NCI-H510A (cell line): Measurements from ENCODE around the gene PTPRS.
"Not testable (repeated sequence)": the region's sequence is repeated elsewhere in the genome, so short reads cannot be mapped to it uniquely, and the experiment has no call there.

ENCODE experiments used
- DNase-seq: peaks from one replicate; lab custom pipeline; 2025; lab: John Stamatoyannopoulos, UW

Gene PTPRS

DNA sequence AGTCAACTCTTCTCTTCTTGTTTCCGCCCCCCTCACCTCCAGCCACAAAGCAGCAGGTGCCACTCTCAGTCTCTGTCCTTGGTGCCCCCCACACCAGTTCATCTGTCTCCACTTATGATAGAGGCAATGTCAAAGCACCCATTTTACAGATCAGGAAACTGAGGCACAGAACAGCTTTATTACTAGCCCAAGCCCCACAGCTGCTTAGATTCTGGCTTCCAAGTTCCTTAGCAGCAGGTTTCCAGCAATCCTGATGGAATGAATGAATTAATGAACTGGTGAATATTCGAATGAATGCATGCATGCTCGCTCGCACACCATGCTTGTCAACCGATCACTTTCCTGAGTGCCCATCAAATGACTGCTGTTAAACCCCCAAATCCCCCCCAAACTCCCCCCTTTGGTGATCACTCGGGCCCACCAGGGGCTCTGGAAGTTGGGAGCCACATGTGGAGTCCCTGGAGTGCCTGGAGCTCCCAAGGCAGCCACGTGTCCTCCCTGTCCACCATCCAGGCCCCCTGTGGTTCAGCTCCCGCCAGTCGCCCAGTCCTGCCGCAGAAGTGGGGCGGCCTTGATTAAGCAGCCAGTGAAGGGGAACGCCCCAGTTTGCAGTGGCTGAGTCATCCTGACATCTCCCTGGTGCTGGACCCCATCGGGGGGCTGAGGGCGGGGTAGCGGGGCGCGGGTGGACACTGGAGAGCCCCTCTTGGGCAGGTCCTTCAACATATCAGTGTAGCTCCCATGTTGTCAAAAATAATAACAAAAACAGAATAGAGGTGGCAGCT lies 6.8 kb downstream of the PTPRS start:
- no peak for DNase-seq

DNA sequence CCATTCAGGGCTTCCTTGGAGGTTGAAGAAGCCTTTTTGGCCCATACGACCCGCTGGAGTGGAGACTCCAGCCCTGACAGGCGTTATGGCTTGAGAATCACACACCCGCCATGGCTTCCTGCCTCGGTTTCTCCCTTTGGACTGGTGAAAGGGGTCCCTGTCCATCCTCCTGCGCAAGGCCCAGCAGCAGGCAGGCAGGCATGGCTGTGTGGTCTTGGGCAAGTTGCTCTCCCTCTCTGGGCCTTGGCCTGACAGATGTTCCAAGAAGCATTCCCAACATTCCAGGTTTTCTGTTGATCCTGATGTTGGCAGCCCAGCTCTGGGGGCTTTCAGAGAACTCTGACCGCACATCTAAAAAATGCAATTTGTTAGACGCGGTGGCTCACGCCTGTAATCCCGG lies 8.1 kb downstream of the PTPRS start:
- no peak for DNase-seq

DNA sequence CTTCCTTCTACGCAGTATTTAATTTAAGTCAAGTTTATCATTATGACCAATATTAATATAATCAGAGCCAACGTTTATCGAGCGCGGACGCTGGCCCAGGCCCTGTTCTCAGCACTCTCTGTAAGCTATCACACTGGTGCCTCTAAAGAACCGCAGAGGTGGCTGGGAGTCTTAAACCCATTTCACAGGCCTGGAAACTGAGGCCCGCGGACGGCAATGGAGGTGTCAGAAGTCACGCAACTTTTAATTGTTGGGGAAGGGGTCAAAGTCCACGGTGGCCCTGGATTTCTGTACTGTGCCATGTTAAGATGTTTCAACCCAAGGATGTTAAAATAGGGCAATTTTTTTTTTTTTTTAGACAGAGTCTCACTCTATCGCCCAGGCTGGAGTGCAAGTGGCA lies 8.8 kb downstream of the PTPRS start:
- DNase-seq: no peak

DNA sequence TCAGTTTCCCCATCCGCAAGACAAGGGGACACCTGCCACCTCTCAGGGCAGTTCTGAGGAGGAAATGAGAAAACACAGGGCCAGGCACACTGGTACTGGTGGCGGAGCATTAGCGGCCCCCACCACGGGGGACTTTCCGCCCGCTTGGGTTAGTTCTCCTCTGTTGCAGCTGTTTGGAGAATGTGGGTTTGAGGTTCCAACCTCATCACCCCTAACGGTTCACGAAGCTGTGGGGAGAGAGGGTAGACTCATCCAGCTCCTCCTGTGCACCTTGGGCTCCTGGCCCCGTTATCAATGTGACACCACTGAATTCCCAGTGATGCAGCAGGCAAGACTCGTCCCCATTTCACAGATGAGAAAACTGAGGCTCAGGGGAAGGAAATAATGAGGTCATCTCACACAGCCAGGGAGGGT lies 10.3 kb downstream of the PTPRS start:
- no peak for DNase-seq

DNA sequence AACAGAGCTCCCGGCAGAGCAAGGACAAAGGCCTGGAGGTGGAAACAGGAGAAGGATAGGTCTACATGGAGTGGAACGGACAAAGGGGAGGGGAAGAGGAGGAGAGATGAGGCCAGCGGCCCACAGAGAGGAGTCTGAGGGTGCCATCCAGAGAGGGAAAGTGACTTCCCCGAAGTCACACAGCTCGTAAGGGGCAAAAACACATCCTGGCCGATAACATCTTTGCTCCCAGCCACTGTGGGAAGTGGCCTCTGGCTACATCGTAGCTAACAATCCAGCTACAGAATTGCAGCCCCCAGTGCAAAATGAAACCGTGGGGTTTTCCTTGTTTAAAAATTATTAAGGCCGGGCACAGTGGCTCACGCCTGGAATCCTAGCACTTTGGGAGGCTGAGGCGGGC lies 11.5 kb downstream of the PTPRS start:
- DNase-seq: no peak

DNA sequence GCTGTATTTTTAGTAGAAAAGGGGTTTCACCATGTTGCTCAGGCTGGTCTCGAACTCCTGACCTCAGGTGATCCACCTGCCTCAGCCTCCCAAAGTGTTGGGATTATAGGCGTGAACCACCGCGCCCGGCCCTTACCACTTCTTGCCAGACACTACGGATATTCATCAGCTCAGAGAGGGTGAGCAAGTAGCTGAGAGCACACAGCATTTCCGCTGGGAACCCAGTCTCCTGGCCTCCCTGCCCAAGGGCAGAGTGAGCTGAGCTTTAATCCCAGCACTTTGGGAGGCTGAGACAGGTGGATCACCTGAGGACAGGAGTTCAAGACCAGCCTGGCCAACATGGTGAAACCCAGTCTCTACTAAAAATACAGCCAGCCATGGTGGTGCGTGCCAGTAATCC lies 12.2 kb downstream of the PTPRS start:
- not testable (repeated sequence) for DNase-seq

DNA sequence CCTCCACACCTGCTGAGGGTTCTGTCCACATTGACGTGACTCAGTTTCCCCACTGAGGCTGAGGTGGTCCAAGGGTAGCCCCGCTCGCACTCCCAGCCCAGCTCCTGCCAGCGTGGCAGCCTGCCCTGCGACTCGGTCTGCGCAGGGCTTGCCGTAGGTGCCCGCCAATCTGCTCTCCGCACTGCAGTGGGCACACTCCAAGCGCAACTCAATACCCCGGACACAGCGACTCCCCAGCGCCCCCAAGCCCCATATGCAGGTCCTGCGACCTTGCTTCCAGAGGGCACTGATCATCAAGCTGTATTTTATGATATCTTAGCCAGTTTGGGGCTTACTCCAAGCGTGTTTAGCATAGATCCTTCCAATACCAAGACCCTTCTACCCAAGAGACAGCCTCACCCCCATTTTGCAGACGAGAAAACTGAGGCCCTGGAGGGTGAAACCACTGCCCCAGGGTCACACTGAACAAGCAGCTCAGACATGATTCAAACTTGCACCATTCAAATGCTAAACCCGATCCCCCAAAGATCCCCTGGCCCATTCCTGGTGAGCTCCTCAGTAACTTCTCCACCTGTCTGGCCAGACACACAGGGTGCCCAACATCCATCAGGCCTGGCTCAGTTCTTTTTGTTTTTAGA lies 13.5 kb downstream of the PTPRS start:
- DNase-seq: no peak

DNA sequence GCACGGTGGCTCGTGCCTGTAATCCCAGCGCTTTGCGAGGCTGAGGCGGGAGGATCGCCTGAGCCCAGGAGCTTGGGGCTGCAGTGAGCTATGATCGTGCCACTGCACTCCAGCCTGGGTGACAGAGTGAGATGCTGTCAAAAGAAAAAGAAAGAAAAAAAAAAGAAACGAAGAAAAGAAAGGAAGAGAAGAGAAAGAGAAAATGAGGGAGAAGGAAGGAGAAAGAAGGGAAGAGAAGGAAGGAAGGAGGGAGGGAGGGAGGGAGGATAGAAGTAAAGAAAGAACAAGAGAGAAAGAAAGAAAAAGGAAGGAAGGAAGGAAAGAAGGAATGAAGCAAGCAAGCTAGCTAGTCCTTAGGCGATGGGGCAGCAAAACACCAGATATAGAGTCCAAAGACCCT lies 14.1 kb downstream of the PTPRS start:
- no peak for DNase-seq

DNA sequence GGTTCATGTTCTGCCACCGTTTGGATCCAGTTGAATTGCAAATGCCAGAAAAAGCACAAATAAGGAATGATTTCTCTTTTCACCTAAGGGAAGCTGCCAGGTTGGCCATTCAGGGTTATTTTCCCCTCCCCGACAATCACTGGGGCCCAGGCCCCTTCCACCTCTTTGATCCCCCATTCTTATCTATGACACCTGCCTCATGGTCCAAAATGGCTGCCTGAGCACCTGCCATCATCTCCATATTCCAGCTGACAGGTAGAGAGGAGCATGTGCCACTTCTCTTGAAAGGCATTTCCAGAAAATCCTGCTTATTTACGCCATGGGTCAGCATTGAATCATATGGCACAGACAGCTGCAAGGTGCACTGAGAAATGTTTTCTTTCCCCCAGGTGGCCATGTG lies 15.7 kb downstream of the PTPRS start:
- no peak for DNase-seq

DNA sequence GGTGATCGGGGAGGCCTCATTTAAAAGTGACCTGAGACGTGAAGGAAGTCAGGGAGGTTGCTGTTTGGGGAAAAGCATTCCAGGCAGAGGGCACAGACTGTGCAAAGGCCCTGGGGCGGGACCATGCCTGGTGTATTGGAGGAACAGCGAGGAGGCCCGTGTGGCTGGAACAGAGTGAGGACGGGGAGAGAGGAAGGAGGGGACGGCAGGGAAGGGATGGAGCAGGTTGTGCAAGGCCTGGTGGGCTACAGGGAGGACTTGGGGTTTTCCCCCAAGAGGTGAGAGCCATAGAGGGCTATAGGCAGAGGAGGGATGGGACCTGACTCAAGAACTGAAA lies 17.2 kb downstream of the PTPRS start:
- DNase-seq: no peak

DNA sequence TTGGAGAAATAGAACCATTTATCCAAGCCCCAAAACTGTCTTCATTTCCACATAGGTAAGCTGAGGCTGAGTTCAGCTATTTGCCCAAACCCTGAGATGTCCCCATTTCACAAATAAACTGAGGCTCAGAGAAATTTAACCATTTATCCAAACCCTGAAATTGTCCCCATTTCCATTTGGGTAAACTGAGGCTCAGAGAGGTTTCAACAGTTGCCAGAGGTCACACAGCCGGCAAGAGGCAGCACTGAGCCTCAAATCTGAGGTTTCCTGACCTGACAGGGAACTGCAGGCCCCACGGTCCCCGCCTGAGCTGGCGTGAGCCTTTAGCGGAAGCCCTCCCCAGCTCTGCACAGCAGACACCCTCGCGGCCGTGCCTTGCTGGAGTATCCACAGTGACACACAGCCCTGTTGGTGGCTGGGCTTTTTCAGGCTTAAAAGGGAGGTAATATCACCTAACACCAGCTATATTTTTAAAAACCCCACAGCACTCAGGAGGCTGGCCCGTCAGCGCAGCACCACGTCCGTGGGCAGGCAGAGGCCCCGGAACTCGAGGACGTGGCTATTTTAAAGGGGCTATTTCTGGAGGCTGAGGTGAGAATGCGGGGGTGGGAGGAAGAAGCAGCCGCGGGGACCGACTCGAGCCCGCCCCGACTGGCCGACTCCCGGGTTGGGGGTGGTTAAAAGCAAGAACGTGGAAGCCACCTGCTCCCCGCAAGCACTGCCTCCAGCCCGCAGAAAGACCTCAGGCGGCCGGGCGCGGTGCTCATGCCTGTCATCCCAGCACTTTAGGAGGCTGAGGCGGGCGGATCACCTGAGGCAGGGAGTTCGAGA lies 18.5 kb downstream of the PTPRS start:
- no peak for DNase-seq

DNA sequence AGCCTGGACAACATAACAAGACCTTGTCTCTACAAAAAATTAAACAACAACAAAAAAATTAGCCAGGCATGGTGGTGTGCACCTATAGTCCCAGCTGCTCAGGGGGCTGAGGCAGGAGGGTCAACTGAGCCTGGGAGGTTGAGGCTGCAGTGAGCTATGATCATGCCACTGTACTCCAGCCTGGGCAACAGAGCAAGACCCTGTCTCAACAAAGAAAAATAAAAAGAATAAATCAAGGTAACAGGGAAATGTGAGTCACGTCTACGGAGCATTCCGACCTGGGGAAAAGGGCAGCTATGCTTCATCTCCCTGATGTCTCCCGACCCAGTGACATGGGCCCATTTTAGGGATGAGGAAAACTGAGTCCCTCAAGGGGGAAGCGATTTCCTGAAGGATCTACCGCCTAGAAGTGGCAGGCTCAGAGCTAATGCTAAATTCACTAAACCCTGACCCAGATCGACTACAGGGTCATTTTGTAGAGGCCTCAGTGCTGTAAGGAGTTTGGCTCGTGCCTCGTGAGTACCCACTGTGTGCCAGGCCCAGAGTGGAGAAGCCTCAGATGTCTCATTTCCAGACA lies 19.5 kb downstream of the PTPRS start:
- DNase-seq: no peak

DNA sequence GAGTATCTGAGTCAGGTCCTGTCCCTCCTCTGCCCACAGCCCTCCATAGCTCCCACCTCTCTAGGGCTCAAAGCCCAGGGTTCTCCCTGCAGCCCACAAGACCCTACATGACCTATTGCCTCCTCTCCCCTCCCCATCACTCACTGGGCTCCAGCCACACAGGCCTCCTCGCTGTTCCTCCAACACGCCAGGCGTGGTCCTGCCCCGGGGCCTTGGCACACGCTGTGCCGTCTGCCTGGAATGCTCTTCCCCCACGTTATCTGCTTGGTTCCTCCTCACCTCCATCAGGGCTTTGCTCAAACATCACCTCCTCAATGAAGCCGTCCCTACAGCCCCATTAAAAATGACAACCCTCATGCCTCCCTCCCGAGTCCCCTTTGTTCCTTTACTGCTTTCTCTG lies 21.1 kb downstream of the PTPRS start:
- no peak for DNase-seq

DNA sequence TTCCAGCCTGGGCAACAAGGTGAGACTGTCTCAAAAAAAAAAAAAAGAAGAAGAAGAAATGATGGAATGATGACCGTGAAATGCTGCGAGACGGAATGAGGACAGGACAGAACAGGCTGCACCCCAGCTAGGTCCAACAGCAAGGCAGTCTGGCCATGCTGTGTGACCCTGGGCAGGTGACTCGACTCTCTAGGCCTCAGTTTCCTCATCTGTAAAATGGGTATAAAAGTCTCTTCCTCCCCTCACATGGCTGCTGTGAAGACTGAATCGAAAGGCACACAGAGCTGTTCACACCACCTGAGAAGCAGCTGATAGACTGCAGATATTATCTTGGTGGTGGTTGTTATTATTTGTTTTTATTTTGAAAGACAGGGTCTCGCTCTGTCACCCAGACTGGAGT lies 22.3 kb downstream of the PTPRS start:
- DNase-seq: no peak

DNA sequence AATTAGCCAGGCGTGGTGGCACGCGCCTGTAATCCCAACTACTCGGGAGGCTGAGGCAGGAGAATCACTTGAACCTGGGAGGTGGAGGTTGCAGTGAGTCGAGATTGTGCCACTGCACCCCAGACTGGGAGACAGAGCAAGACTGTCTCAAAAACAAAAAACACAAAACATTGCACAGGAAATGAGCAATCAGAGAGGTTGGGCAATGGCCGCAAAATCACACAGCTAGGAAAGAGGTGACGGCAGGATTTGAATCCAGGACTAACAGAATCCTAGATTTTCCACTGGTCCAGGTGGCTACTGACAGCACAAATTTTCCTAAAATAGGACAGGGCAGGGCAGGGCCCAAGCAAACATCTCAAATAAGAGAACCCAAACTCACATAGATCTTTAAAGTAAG lies 23.3 kb downstream of the PTPRS start:
- DNase-seq: no peak

DNA sequence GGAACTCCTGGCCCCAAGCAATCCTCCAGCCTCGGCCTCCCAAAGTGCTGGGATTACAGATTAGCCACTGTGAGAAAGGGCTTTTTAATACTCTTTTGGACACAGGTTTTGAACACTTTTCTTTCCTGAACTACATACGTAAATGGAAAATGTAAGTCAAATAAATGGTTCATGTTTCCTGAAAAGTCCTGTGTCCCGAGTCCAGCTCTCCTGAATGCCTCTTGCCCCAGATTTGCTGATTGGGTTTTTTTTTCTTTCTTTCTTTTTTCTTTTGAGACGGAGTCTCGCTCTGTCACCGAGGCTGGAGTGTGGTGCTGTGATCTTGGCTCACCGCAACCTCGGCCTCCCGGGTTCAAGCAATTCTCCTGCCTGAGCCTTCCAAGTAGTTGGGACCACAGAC lies 24.5 kb downstream of the PTPRS start:
- DNase-seq: no peak

DNA sequence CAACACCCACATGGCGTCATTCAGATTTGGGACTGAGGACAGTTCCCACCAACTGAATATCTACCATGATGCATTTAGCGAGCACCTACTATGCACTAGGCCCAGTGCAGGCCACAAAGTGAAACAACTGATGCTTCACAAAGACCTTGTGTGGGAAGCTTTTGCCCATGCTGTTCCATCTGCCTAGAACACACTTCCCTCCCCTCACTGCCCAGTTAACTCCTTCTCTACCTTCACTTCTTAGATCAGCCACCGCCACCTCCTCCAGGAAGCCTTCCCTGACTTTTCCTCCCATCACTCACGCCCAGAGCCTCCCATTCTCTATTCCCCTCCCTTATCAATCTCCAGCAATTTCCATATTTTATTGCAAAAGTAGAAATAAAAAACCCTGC lies 25.7 kb downstream of the PTPRS start:
- DNase-seq: no peak

DNA sequence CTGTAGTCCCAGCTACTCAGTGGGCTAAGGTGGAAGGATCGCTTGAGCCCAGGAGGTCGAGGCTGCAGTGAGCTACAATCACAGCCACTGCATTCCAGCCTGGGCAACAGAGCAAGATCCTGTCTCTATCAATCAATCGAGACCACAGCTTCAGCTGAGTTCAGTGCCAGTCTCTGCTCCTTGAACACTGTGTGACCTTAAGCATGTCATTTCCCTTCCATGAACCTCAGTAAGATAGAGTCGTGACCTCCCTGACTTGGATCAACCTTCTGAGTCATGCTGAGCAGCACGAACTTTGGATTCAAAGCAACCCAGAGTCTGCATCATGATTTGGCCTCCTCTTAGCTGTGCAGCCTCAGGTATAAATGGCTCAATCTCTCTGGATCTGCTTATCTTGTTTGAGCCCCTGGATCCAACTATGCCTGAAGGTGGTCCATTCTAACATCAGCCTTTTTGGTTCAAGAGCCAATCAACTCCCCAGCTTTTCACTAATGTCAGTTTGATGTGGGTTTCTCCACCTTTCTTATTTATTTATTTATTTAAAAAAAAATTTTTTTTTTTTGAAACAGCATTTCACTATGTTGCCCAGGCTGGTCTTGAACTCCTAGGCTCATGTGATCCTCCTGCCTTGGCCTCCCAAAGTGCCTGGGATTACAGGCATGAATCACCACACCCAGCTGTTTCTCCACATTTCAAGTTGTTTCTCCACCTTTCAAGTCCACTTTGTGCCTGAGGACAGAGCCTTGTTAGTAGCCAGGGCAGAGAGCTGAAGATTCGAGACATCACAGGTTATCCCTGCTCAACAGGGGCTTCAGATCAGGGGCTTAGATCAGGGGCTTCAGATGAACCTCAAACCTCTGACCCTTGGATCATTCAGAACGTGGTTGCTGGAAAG lies 26.4 kb downstream of the PTPRS start:
- DNase-seq: no peak

DNA sequence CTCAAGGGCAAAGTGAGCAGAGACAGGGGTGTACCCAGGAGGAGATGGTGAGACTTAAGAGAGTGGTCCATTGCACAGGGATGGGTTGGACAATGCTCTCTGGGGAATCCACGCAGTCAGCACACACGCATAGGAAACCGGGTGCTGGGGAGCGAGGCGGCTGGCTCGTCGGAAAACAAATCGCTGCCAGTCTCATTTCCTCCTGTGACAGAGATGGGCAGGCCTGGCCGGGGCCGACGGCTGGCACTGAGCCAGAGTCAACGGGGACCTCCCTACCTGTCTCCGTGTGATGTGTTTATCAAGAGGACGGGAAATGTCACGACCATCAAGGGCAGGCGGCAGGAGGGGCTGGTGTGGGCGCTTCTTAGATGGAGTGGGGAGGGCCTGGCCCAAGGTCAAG lies 27.3 kb downstream of the PTPRS start:
- DNase-seq: peak; percentile 27

DNA sequence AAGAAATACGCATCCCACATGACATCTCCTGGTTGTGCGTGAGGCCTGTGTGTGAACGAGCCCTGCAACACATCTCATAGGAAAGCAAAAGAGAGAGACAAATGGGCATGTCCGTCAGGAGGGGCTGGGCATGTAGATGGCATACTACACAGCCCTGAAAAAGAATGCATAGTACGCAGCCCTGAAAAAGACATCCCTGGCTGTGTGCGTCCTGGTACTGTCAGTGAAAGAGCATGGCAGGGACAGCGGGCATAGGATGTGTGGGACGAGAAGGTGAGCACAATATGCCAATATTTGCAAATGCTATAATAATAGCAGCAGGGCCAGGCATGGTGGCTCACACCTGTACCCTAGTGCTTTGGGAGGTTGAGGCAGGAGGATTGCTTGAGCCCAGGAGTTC lies 28.6 kb downstream of the PTPRS start:
- no peak for DNase-seq

DNA sequence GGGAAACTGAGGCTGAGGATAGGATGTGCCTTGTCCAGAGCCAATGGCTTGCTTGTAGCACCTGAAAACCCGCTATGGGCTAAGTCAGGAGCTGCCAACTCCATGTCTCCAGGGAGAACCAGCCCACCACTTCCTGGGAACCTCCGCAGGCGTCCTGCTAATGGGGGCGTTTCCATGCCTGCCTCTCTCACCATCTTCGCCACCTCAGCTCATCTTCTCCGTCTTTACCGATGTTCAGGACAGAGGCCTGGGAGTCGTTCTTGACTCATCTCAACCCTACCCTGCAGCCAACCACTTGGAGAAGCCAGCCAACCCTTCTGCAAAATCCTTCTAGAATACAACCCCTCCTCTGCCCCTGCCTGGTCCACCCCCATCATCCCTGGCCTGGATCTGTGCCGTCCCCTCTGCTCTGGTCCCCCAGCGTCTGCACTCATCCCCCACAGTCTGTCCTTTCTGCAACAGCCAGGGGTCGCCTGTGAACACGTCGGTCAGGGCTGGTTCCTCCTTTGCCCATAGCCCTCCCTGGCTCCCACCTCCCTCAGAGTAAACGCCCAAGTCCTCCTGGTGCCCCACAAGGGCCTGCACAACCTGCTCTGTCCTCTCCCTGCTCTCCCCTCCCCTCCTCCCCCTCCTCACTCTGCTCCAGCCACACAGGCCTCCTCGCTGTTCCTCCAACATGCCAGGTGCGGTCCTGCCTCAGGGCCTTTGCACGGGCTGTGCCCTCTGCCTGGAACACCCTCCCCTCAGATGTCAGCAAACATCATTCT lies 31.0 kb downstream of the PTPRS start:
- no peak for DNase-seq
